Endothelial cell of umbilical vein (primary cell): ENCODE measurements around the gene RAI1. TPM values are rescaled to one million over a fixed set of nuclear protein-coding genes. Genes with fewer than 3 reads are reported as not detected.

Experiments
- BruUV-seq: library from RNA; stranded (reverse); fragments of 400-500 nt; replicated peaks from 2 replicates; lab custom pipeline; 2021; lab: Mats Ljungman, UMichigan
- CTCF ChIA-PET: fragments of 300-600, 350-600 bp; sonication (Branson Sonifier 250); formaldehyde crosslinking; loops from one replicate; lab custom pipeline; 2021; ENCODE audit warnings: antibody characterized with exemption, inconsistent platforms; lab: Charles Lee
- POLR2A ChIA-PET: fragments of 300-600, 350-600 bp; sonication (Branson Sonifier 250); formaldehyde crosslinking; loops from one replicate; lab custom pipeline; 2021; ENCODE audit warnings: antibody characterized with exemption, inconsistent platforms; lab: Charles Lee
- DNase-seq: peaks from one replicate; pipeline ENCODE4 v3.0.0-alpha.2; 2011; ENCODE audit warnings: low read depth, low spot score
- FAIRE-seq: peaks from 2 replicates; lab custom pipeline; 2011; peaks lifted over from hg19 to GRCh38; lab: Jason Lieb, UNC
- H2AFZ ChIP-seq: 2 replicates; pipeline ENCODE4 v1.6.0; 2012; ENCODE audit warnings: low read depth, low read length, control low read depth, inconsistent platforms
- H3K27ac ChIP-seq: 2 replicates; pipeline ENCODE4 v1.5.1; 2011; ENCODE audit warnings: low read depth, mild to moderate bottlenecking, control low read depth, low read length, moderate library complexity; ENCODE audit not compliant: insufficient read depth
- H3K27me3 ChIP-seq, 2 experiments: 2 replicates each; pipeline versions ENCODE4 v1.6.0 to v1.6.1; 2011; ENCODE audit warnings: low read length in 2 of 2, mixed read lengths in 1 of 2; ENCODE audit not compliant: control insufficient read depth in 2 of 2, insufficient read depth in 2 of 2
- H3K36me3 ChIP-seq, 2 experiments: 2 replicates in 1 of 2; 3 replicates in 1 of 2; pipeline ENCODE4 v1.5.1; 2011; ENCODE audit warnings: low read length in 2 of 2, mild to moderate bottlenecking in 1 of 2, moderate library complexity in 1 of 2; ENCODE audit not compliant: control insufficient read depth in 2 of 2, insufficient read depth in 2 of 2; ENCODE audit errors: extremely low read depth in 1 of 2
- H3K4me1 ChIP-seq: 3 replicates; pipeline ENCODE4 v1.5.1; 2011; ENCODE audit warnings: mild to moderate bottlenecking, low read length; ENCODE audit not compliant: control insufficient read depth, insufficient read depth; ENCODE audit errors: extremely low read depth
- H3K4me2 ChIP-seq: 2 replicates; pipeline ENCODE4 v1.6.1; 2011; ENCODE audit warnings: low read length, control low read depth, mixed read lengths; ENCODE audit not compliant: insufficient read depth
- H3K4me3 ChIP-seq, 3 experiments: fragments of 200-600 bp in 1 of 3; sonication (generic), shearing (Covaris generic) in 1 of 3; replicated peaks in 1 of 3; 2 replicates each; pipeline ENCODE4 v1.5.1; 2011 to 2016; ENCODE audit warnings: control low read depth in 3 of 3, low read length in 3 of 3, mild to moderate bottlenecking in 2 of 3, inconsistent platforms in 1 of 3, low read depth in 1 of 3, moderate library complexity in 1 of 3; ENCODE audit not compliant: insufficient read depth in 1 of 3
- H3K79me2 ChIP-seq: 2 replicates; pipeline ENCODE4 v1.6.0; 2012; ENCODE audit warnings: low read length, inconsistent platforms; ENCODE audit not compliant: control insufficient read depth, insufficient read depth
- H3K9ac ChIP-seq: replicated peaks from 2 replicates; pipeline ENCODE3; 2011; ENCODE audit warnings: low read length, control low read depth; ENCODE audit not compliant: insufficient read depth; ENCODE audit errors: extremely low read depth
- H3K9me1 ChIP-seq: replicated peaks from 3 replicates; pipeline ENCODE4 v1.6.0; 2011; ENCODE audit warnings: mild to moderate bottlenecking, low read length; ENCODE audit not compliant: control insufficient read depth, insufficient read depth; ENCODE audit errors: extremely low read depth
- H3K9me3 ChIP-seq: replicated peaks from 2 replicates; pipeline ENCODE4 v1.5.1; 2012; ENCODE audit warnings: low read length, inconsistent platforms; ENCODE audit not compliant: control insufficient read depth, insufficient read depth
- H4K20me1 ChIP-seq: replicated peaks from 2 replicates; pipeline ENCODE3; 2011; ENCODE audit warnings: mild to moderate bottlenecking, low read length; ENCODE audit not compliant: control insufficient read depth, insufficient read depth; ENCODE audit errors: extremely low read depth
- EZH2 ChIP-seq: IDR thresholded peaks from 2 replicates; pipeline ENCODE4 v1.6.1; 2012; ENCODE audit warnings: borderline replicate concordance, low read depth, mild to moderate bottlenecking, moderate library complexity, low read length, inconsistent platforms; ENCODE audit not compliant: severe bottlenecking
- FOS ChIP-seq: IDR thresholded peaks from 2 replicates; pipeline ENCODE4 v1.6.1; 2011; ENCODE audit warnings: mild to moderate bottlenecking, low read length, moderate library complexity, borderline replicate concordance; ENCODE audit not compliant: insufficient read depth
- GATA2 ChIP-seq: IDR thresholded peaks from 2 replicates; pipeline ENCODE4 v1.7.0; 2011; ENCODE audit warnings: low read depth, mild to moderate bottlenecking, moderate library complexity, mixed read lengths, low read length; ENCODE audit not compliant: insufficient read length, insufficient read depth
- JUN ChIP-seq: IDR thresholded peaks from 2 replicates; pipeline ENCODE4 v1.6.1; 2011; ENCODE audit warnings: borderline replicate concordance, low read depth; ENCODE audit not compliant: insufficient read length, insufficient read depth
- MYC ChIP-seq: IDR thresholded peaks from one replicate; pipeline ENCODE4 v1.6.1; 2011; ENCODE audit warnings: mild to moderate bottlenecking, low read depth, low read length
- POLR2A ChIP-seq: IDR thresholded peaks from 2 replicates; pipeline ENCODE4 v1.6.1; 2012; ENCODE audit warnings: low read depth, mild to moderate bottlenecking, control low read depth, low read length
- POLR2AphosphoS5 ChIP-seq: IDR thresholded peaks from 2 replicates; pipeline ENCODE4 v1.6.1; 2012; ENCODE audit warnings: low read depth, mild to moderate bottlenecking, control low read depth, low read length, moderate library complexity; ENCODE audit not compliant: insufficient read depth
- dilution Hi-C: fragments of 300-500 bp; cut with MboI; formaldehyde crosslinking; loops from one replicate; pipeline ENCODE4 v1.15.0; 2019; ENCODE audit warnings: low sequenced_read_pairs; ENCODE audit not compliant: extremely low pct_ligation_motif_present
- intact Hi-C: fragments of 100-400 bp; cut with micrococcal nuclease; formaldehyde crosslinking; loops from one replicate; pipeline ENCODE4 v1.10.0; 2022
- polyA plus RNA-seq, 4 experiments: library from polyadenylated mRNA; depleted of rRNA in 3 of 4; stranded (reverse) in 3 of 4; unstranded in 1 of 4; fragments of >200 nt; gene quantifications; 2 replicates each; pipeline versions ENCODE4 v1.2.1 to v1.2.3, GENCODE V29; 2011 to 2012; ENCODE audit warnings: missing spikeins in 1 of 4
- total RNA-seq: library from RNA; stranded (reverse); gene quantifications from 2 replicates; pipeline ENCODE4 v1.2.3, GENCODE V29; 2021
- TF ChIP-seq, protein P1 (sequence below), 2 donors: IDR thresholded peaks; 1 replicate in 1 of 2; 2 replicates in 1 of 2; pipeline ENCODE4 v1.5.1; 2011; ENCODE audit warnings: low read length in 2 of 2, mild to moderate bottlenecking in 2 of 2, moderate library complexity in 2 of 2, control low read depth in 1 of 2, inconsistent platforms in 1 of 2, low read depth in 1 of 2; ENCODE audit not compliant: insufficient read depth in 1 of 2; ENCODE audit errors: extremely low read depth in 1 of 2
- TF ChIP-seq, protein P2 (sequence below): IDR thresholded peaks from 2 replicates; pipeline ENCODE4 v1.6.1; 2011; ENCODE audit not compliant: insufficient read depth, insufficient read length

The RAI1 gene
- total and polyA plus RNA-seq, 2 donors (not counting 3 experiments of a cell fraction or from before 2014, with no cell fraction given): 7.8 to 43.3 TPM

- H3K27ac ChIP-seq: no peak overlapping the region
- H2AFZ ChIP-seq: no peak overlapping the region
- CTCF ChIA-PET: no interaction called here
- no peak for FAIRE-seq
- H3K9ac ChIP-seq: no peak overlapping the region
- no peaks in the 10 kb centered on the region for H3K27me3 ChIP-seq
- dilution Hi-C loops (no loop called here), intact Hi-C loops (no loop called here)
- no peaks in the 10 kb centered on the region for H3K79me2 ChIP-seq
- H3K4me2 ChIP-seq: no peak overlapping the region
- H3K9me1 ChIP-seq: no peaks in the 10 kb centered on the region
- H3K4me1 ChIP-seq: peaks cover 7% of the 10 kb centered on the region
- H3K4me3 ChIP-seq: no peak overlapping the region
- POLR2A ChIA-PET: no interaction called here
- H3K9me3 ChIP-seq: no peaks in the 10 kb centered on the region
- no peaks in the 10 kb centered on the region for H4K20me1 ChIP-seq
- DNase-seq: no peak
- H3K36me3 ChIP-seq: peaks cover 0 to 7% of the 10 kb centered on the region in 2 experiments
- no peak for TF ChIP-seq FOS
- TF ChIP-seq, protein P1, sequence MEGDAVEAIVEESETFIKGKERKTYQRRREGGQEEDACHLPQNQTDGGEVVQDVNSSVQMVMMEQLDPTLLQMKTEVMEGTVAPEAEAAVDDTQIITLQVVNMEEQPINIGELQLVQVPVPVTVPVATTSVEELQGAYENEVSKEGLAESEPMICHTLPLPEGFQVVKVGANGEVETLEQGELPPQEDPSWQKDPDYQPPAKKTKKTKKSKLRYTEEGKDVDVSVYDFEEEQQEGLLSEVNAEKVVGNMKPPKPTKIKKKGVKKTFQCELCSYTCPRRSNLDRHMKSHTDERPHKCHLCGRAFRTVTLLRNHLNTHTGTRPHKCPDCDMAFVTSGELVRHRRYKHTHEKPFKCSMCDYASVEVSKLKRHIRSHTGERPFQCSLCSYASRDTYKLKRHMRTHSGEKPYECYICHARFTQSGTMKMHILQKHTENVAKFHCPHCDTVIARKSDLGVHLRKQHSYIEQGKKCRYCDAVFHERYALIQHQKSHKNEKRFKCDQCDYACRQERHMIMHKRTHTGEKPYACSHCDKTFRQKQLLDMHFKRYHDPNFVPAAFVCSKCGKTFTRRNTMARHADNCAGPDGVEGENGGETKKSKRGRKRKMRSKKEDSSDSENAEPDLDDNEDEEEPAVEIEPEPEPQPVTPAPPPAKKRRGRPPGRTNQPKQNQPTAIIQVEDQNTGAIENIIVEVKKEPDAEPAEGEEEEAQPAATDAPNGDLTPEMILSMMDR (IDR thresholded peaks at IDR 0.05; ENCODE audit: extremely low read depth in 1 of 2, insufficient read depth in 1 of 2, low read depth in 1 of 2, low read length in 2 of 2): no peak
- no peak for TF ChIP-seq POLR2A
- TF ChIP-seq JUN: no peak
- TF ChIP-seq POLR2AphosphoS5: no peak
- TF ChIP-seq EZH2: no peak
- TF ChIP-seq, protein P2, sequence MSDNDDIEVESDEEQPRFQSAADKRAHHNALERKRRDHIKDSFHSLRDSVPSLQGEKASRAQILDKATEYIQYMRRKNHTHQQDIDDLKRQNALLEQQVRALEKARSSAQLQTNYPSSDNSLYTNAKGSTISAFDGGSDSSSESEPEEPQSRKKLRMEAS: no peak
- no peak for TF ChIP-seq GATA2
- TF ChIP-seq MYC: no peak
- BruUV-seq: no TSS peak
Observed at GRCh38 chr17:17851103-17852002, 170.1 kb downstream of the RAI1 start.
